Measurements from ENCODE around the gene CAMKV.

GRCh38 chr3:49902511-49903345, 33.0 kb upstream of the CAMKV start:
- TF ChIP-seq CTCF (IDR thresholded peaks at IDR 0.05): no peak
- TF ChIP-seq POLR2A (IDR thresholded peaks at IDR 0.05): no peak
- TF ChIP-seq POLR2AphosphoS5 (IDR thresholded peaks at IDR 0.05; ENCODE audit: insufficient read depth in 1 of 2, low read depth in 1 of 2): no peak

Measured in vagina (tissue), 2 donors.